Activated CD8-positive, alpha-beta memory T cell treated with anti-CD3 and anti-CD28 coated beads, Interleukin-2, amount 50 U/mL, for 48 hours (primary cell): ENCODE data around the gene IGSF23.

Experiments used
- DNase-seq: peaks from one replicate; pipeline ENCODE4 v3.0.0-alpha.2; 2020

The IGSF23 gene

GRCh38 chr19:44642377-44642776 lies 29.0 kb downstream of the IGSF23 start:
- DNase-seq = no peak

DNA sequence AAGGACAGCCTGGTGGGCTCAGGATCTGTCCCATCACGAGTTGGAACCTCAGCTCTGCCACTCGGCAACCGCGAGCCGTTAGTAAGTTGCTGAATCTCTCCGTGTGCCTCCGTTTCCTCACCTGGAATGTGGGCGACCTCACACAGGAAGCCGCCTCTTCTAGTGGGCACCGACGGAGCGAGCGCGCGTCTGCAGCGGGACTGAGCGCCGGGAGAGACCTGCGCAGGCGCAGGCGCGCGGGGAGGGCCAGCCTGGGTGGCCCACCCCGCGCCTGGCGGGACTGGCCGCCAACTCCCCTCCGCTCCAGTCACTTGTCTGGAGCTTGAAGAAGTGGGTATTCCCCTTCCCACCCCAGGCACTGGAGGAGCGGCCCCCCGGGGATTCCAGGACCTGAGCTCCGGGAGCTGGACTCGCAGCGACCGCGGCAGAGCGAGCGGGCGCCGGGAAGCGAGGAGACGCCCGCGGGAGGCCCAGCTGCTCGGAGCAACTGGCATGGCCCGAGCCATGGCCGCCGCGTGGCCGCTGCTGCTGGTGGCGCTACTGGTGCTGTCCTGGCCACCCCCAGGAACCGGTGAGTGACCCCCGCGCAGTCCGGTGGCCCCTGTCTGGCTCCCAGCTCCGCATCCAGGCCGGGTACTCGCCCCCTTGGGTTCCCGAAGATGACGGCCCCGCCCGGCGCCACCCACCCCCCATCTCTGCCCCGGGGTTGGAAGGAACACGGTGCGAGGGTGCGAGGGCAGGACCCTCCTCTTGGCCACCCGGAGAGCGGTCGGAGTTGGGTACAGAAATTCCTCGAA lies 30.4 kb downstream of the IGSF23 start, which contains the start of gene PVR:
TSS of gene PVR (plus strand) at position 306 of the 797 bp plus-strand sequence. CDS start at position 493, 187 bp downstream.
- peak; percentile 78 for DNase-seq

- no peak for DNase-seq
Observed at GRCh38 chr19:44644402-44645016, 31.1 kb downstream of the IGSF23 start.

DNA sequence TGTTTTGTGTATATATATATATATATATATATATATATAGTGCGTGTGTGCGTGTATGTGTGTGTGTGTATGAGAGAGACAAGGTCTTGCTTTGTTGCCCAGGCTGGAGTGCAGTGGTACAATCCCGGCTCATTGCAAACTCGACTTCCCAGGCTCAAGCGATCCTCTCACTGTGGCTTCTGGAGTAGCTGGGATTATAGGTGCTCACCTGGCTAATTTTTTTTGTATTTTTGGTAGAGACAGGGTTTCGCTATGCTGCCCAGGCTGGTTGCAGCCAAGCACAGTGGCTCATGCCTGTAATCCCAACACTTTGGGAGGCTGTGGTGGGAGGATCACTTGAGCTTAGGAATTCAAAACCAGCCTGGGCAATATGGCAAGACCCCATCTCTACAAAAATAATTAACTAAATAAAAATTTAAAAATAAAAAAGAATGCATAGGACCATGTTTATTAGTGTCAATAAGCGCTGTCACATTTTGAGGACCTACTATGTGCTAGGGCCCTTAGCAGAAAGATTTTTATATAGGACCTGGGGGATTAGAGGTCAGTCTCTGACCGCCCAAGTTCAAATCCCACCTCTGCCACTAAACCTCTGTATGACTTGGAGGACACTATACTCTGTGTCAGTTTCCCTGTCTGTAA lies 32.2 kb downstream of the IGSF23 start:
- DNase-seq = no peak

DNA sequence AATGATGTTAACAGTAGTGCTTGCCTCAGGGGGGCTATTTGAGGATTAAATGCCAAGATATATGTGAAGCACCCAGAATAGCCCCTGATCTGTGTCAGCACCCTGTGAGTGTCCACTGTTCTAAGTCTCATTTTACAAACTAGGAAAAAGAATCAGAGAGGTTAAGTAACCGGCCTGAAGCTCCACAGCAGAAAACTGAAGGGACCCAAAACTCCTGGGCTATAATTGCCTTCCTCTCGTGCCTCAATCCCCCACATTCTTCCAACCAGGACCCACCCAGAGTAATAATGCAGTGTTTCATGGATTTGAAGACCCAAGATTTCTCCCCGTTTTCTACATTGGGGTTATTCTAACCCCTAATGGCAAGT lies 32.7 kb downstream of the IGSF23 start:
- no peak for DNase-seq

DNA sequence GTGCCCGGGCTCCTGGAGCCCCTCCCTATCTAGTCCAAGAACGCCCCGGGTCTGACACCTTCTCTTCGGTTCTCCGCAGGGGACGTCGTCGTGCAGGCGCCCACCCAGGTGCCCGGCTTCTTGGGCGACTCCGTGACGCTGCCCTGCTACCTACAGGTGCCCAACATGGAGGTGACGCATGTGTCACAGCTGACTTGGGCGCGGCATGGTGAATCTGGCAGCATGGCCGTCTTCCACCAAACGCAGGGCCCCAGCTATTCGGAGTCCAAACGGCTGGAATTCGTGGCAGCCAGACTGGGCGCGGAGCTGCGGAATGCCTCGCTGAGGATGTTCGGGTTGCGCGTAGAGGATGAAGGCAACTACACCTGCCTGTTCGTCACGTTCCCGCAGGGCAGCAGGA lies 33.8 kb downstream of the IGSF23 start:
- DNase-seq = no peak

DNA sequence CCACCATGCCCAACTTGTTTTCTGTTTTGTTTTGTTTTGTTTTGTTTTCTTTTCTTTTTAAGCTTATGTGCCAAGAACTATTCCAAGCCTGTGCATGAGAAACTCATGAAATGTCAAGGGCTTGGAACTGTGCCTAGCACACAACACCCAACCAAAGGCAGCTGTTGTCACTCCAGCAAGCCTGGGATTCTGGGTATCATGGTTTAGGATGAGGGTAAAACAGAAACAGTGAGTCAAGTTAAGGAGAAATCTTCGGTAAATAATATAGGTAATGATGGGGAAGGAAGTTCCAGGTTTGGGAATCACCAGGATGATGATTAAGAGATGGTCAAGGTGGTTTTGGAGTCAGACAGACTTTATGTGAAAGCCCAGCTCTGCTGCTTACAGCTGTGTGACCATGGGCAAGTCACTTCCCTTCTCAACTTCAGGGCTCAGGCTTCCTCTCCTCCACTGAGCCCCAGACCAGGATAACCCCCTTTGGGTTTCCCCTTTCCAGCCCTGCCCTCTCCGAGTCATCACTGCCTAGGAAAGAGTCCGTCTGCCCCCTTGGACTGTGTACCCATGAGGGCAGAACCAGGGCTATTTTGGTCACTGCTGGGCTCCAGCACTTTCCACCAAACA lies 35.4 kb downstream of the IGSF23 start:
- DNase-seq = no peak

GRCh38 chr19:44649578-44650145 lies 36.3 kb downstream of the IGSF23 start:
- DNase-seq = no peak

DNA sequence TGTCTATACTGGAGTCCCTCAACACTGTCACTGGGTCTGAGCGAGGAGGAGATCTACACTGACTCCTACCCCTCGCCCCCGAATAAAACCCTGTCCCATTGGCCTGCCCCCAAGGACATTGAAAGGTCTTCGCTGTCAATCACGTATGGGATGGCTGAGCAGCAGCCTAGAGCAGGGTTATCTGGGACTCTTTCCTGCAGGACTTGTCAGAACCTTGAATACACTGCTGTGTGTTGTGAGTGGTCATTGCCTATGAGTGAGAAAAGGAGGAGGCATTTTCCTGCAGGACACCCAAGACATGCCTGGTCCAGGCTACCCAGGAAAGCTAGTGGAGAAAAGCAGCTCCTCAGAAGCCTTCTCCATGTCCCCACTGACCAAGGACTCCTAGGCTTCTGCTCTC lies 40.0 kb downstream of the IGSF23 start:
- no peak for DNase-seq

DNA sequence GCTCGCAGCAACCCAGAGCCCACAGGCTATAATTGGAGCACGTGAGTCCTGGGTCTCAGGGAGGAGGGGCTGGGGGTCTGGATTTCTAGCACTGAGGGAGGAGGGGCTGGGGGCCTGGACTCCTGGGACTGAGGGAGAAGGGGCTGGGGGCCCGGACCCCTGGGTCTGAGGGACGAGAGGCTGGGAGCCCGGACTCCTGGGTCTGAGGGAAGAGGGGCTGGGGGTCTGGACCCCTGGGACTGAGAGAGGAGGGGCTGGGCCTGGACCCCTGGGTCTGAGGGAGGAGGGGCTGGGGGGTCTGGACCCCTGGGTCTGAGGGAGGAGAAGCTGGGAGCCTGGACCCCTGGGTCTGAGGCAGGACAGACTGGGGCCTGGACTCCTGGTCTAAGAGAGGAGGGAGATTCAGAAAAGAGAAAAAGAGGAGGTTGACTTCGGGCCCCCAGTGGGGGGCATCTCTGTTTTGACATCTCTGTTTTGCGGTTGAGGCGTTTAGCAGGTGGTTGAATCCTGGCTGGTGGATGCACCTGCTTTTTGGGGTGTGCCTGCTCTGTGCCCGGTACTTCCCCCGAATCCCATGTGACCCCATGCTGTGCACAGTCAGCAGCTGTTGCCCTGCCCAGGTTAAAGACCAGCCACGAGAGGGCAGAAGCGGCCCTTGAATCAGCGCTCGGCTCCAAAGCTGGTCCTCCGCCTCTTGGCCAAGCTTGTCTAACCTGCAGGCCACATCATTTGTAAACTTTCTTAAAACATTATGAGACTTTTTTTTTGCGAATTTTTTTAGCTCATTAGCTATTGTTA lies 40.8 kb downstream of the IGSF23 start:
- DNase-seq = peak; percentile 81

DNA sequence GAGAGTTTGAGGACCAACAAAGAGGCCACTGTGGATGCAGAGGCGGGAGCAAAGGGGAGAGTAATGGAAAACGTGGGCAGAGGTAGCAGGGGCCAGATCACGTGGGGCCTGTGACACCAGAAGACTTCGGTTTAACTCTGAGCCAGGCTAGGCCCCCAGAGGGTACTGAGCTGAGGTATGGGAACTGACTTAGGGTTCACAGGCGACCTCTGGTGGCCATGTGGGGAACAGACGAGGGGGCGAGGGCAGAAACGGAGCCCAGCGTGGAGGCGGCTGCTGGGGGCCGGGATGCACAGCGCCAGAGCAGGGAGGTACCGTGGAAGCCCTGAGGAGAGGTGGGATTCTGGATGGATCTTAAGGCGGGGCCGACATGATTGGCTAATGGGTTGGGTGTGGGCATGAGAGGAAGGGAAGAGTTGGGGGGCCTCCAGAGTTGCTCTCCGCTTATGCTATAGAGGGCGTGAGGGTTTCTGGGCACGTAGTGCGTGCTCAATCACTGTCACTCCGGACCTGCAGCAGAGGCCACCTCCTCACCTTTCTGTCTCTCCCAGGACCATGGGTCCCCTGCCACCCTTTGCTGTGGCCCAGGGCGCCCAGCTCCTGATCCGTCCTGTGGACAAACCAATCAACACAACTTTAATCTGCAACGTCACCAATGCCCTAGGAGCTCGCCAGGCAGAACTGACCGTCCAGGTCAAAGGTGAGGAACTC lies 44.0 kb downstream of the IGSF23 start:
- peak; percentile 88 for DNase-seq

DNA sequence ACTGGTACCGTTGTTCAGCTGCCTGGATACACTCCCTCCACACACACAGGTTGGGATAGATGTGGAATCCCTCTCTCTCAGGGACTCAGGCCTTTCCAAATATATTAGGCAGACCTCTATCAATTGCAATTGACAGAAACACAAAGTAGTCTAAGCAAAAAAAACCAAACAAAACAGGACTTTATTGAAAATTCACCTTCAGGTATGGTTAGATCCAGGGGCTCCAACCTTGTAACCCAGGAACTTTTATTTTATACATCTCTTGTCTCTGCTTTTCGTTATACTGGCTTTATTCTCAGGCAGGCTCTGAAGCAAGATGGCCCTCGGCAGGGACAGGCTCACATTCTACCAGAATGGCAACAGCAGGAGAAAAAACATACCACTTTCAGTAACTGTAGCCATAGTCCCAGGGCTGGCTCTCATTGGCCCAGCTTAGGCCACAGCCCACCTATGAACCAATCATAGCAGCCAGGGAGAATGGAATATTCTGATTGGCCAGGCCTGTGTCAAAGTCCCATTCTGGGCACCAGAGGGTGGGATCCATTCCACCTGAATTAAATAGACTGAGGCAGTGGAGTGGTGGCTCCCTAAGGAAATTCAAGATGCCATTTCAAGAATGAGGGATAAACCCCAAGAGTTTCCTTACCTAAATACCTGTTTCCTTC lies 44.8 kb downstream of the IGSF23 start:
- no peak for DNase-seq

- DNase-seq = no peak
Observed at GRCh38 chr19:44660081-44660480, 46.7 kb downstream of the IGSF23 start.

DNA sequence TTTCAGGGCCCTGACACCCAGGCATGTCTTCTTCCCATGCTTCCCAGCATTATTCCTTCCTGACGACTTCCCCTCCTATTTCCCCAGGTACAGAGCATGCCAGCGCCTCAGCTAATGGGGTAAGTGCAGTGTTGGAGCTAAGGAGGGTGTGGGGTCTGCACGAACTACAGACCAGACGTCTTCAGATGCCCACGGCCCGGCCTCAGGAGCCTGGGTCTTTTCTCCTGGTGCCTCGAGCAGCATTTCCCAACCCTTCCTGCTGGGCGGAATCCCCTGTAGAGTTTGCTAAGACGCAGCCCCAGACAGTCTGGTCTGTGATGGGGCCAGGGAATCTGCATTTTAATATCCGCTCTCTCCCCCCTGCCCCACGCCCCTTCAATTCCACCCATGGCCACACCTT lies 47.8 kb downstream of the IGSF23 start:
- DNase-seq = no peak

GRCh38 chr19:44661904-44662303 lies 48.5 kb downstream of the IGSF23 start:
- no peak for DNase-seq

GRCh38 chr19:44662691-44663385 lies 49.5 kb downstream of the IGSF23 start:
- DNase-seq = no peak

DNA sequence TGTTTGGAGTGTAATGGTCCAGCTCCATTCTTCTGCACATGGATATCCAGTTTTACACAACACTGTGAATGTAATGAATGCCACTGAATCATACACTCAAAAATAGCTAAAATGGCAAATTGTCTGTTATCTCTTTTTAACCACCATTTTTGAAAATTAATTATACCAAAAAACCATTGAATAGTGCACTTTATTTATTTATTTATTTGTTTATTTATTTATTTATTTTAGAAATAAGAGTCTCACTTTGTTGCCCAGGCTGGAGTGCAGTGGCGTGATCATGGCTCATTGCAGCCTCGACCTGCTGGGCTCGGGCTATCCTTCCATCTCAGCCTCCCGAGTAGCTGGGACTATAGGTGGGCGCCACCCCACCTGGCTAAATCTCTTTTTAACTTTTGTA lies 50.6 kb downstream of the IGSF23 start:
- DNase-seq = no peak

DNA sequence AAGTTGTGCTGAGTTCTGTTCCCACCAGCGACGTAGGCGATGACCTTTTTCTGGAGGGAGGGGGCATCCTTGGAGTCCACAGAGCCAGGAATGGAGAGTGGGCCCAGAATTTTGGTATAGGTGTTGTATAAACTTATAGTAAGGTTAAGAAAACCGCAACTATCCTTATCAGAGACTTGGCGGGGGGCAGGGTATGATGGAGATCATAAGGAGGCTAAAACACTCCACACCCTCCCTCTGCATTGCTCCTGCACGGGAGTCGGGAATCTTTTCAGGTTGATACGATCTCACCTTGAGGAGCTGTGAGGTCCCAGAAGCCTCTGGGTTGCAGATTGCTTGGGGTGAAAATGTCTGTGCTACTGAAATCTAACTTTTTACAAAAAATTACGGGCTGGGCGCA lies 51.6 kb downstream of the IGSF23 start:
- no peak for DNase-seq

GRCh38 chr19:44666852-44667556 lies 53.6 kb downstream of the IGSF23 start:
- no peak for DNase-seq
